Measurements from ENCODE around the gene CORO2A. TPM values are rescaled to one million over a fixed set of nuclear protein-coding genes. Genes with fewer than 3 reads are reported as not detected.

Gene CORO2A
- total and polyA plus RNA-seq, 10 donors: 1.3 to 11.0 (median 6.1) TPM

DNA sequence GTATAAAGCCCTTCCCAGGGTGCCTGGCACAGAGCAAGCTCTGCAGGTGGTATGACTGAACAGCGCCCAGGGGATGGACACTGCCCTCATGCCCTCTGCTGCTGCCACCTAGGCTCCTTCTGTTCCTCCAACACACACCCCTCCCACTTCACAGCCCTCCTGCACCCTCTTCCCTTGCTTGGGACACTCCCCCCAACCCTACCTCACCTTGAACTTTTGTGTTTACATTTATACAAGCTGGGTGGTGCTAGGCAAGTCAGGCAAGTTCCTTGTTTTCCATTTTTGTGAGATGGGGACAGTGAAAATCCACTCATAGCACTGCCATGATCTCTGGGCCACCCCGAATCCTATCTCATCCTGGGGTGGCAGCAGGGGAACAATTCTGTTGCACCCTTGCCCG, 18.8 kb upstream of the CORO2A start:
- H3K36me3 ChIP-seq: peaks cover 0 to 96% (median 26%) of the 10 kb centered on the region in 6 donors
- DNase-seq: no peak
- TF ChIP-seq POLR2AphosphoS5 (IDR thresholded peaks at IDR 0.05) (no peak), POLR2A (IDR thresholded peaks at IDR 0.05) (no peak)
- TF ChIP-seq, protein P1, sequence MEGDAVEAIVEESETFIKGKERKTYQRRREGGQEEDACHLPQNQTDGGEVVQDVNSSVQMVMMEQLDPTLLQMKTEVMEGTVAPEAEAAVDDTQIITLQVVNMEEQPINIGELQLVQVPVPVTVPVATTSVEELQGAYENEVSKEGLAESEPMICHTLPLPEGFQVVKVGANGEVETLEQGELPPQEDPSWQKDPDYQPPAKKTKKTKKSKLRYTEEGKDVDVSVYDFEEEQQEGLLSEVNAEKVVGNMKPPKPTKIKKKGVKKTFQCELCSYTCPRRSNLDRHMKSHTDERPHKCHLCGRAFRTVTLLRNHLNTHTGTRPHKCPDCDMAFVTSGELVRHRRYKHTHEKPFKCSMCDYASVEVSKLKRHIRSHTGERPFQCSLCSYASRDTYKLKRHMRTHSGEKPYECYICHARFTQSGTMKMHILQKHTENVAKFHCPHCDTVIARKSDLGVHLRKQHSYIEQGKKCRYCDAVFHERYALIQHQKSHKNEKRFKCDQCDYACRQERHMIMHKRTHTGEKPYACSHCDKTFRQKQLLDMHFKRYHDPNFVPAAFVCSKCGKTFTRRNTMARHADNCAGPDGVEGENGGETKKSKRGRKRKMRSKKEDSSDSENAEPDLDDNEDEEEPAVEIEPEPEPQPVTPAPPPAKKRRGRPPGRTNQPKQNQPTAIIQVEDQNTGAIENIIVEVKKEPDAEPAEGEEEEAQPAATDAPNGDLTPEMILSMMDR (IDR thresholded peaks at IDR 0.05 in 8 of 11, conservative IDR thresholded peaks at IDR 0.05 in 3 of 11): no peak
- 94 to 98% (median 97%) methylated on average over 3 of the region's 3 CpGs for WGBS, 5 donors
- H3K4me3 ChIP-seq: no peak overlapping the region
- no peak overlapping the region for H3K27ac ChIP-seq
- H3K27me3 ChIP-seq (replicated peaks in 1 of 7): no peaks in the 10 kb centered on the region
- no peaks in the 10 kb centered on the region for H3K9me3 ChIP-seq
- intact Hi-C loops (cut with DNase I; ENCODE audit: low total_unique reads): no loop called here
- H3K4me1 ChIP-seq: peaks cover 0 to 1% (median 0%) of the 10 kb centered on the region in 6 donors

GRCh38 chr9:98210435-98210834, 18.0 kb upstream of the CORO2A start:
- no peak overlapping the region for H3K4me3 ChIP-seq
- H3K36me3 ChIP-seq: peaks cover 0 to 88% (median 26%) of the 10 kb centered on the region in 6 donors
- TF ChIP-seq, protein P1 (IDR thresholded peaks at IDR 0.05 in 8 of 11, conservative IDR thresholded peaks at IDR 0.05 in 3 of 11): no peak
- peak in 1 of 3 donors; percentile 10 for TF ChIP-seq POLR2AphosphoS5 (IDR thresholded peaks at IDR 0.05)
- WGBS, 5 donors: 89 to 97% (median 95%) methylated on average over 7 to 9 of the region's 9 CpGs
- peaks cover 0 to 10% (median 5%) of the 10 kb centered on the region in 6 donors for H3K4me1 ChIP-seq
- DNase-seq: no peak
- no peaks in the 10 kb centered on the region for H3K9me3 ChIP-seq
- H3K27ac ChIP-seq: no peak overlapping the region
- H3K27me3 ChIP-seq (replicated peaks in 1 of 7): no peaks in the 10 kb centered on the region
- intact Hi-C loops (cut with DNase I; ENCODE audit: low total_unique reads): no loop called here

GRCh38 chr9:98209530-98209929, 17.1 kb upstream of the CORO2A start:
- no peaks in the 10 kb centered on the region for H3K9me3 ChIP-seq
- peaks cover 0 to 14% (median 6%) of the 10 kb centered on the region in 6 donors for H3K4me1 ChIP-seq
- 83 to 91% (median 85%) methylated on average over 3 of the region's 3 CpGs for WGBS, 5 donors
- H3K4me3 ChIP-seq: no peak overlapping the region
- no peak for DNase-seq
- no peak overlapping the region for H3K27ac ChIP-seq
- TF ChIP-seq, protein P1 (IDR thresholded peaks at IDR 0.05 in 8 of 11, conservative IDR thresholded peaks at IDR 0.05 in 3 of 11): no peak
- TF ChIP-seq POLR2A (IDR thresholded peaks at IDR 0.05) (no peak), POLR2AphosphoS5 (IDR thresholded peaks at IDR 0.05) (no peak)
- peaks cover 0 to 85% (median 23%) of the 10 kb centered on the region in 6 donors for H3K36me3 ChIP-seq
- no peaks in the 10 kb centered on the region for H3K27me3 ChIP-seq (replicated peaks in 1 of 7)
- intact Hi-C loops (cut with DNase I; ENCODE audit: low total_unique reads): loop anchor here (10.0 kb wide), 1 partner anchor 45 kb away; the partner anchor contains the start of gene TBC1D2

DNA sequence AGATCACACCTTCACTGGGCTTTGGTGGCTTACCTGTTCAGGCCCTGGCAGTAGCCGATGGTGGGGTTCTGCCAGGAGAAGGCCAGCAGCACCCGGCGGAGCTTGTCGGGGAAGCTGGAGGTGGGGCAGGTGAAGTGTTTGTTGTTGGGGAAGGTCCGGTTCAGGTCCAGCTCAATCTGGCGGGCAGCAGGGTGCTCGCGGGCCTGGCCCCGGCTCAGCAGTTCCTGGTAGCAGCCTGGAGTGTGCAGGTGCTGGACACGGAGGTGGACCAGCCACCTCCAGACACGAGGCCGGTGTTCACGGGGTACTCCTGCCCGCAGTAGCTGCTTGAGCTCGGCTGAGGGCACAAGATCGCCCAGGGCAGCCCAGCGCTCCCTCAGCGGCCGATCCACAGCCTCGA, 16.2 kb upstream of the CORO2A start:
- H3K4me3 ChIP-seq: no peak overlapping the region
- peaks cover 0 to 14% (median 6%) of the 10 kb centered on the region in 6 donors for H3K4me1 ChIP-seq
- 94 to 100% (median 96%) methylated on average over 18 to 20 of the region's 20 CpGs for WGBS, 5 donors
- H3K27ac ChIP-seq: no peak overlapping the region
- no peak for DNase-seq
- no peaks in the 10 kb centered on the region for H3K9me3 ChIP-seq
- H3K36me3 ChIP-seq: peaks cover 0 to 87% (median 21%) of the 10 kb centered on the region in 6 donors
- TF ChIP-seq POLR2A (IDR thresholded peaks at IDR 0.05) (no peak), POLR2AphosphoS5 (IDR thresholded peaks at IDR 0.05) (peak in 1 of 3 donors; percentile 31)
- intact Hi-C loops (cut with DNase I; ENCODE audit: low total_unique reads): loop anchor here (10.0 kb wide), 1 partner anchor 46 kb away; the partner anchor contains the start of gene TBC1D2
- no peaks in the 10 kb centered on the region for H3K27me3 ChIP-seq (replicated peaks in 1 of 7)

Measured in spleen (tissue), 11 donors.